HepG2 (cell line): Measurements from ENCODE around the gene DNAJB12.

Experiments
- KDM5B ChIP-seq: sonication (generic); formaldehyde crosslinking; IDR thresholded peaks from 2 replicates; pipeline ENCODE4 v1.4.0; 2020; ENCODE audit warnings: missing genetic modification reagents, mild to moderate bottlenecking, borderline replicate concordance
- KMT2B ChIP-seq: IDR thresholded peaks from 2 replicates; pipeline ENCODE4 v1.6.1; 2016; ENCODE audit warnings: missing genetic modification reagents, missing compliant biosample characterization
- LCORL ChIP-seq, 2 experiments: fragments of 450-650 bp in 1 of 2; sonication (generic) in 1 of 2; formaldehyde crosslinking in 1 of 2; IDR thresholded peaks; 2 replicates each; pipeline versions ENCODE4 v1.5.0 to v1.6.1; 2017 to 2020; ENCODE audit warnings: antibody characterized with exemption in 1 of 2, missing genetic modification reagents in 1 of 2
- REST ChIP-seq, 2 experiments: IDR thresholded peaks; 2 replicates each; pipeline ENCODE4 v1.6.1; 2011 to 2012; ENCODE audit warnings: low read length in 2 of 2, borderline replicate concordance in 1 of 2, low read depth in 1 of 2, mild to moderate bottlenecking in 1 of 2, moderate library complexity in 1 of 2
- SMAD3 ChIP-seq: sonication (generic); formaldehyde crosslinking; IDR thresholded peaks from 2 replicates; pipeline ENCODE4 v1.4.0; 2020; ENCODE audit warnings: missing genetic modification reagents
- SMARCE1 ChIP-seq: fragments of 450-650 bp; IDR thresholded peaks from 2 replicates; pipeline ENCODE4 v1.6.1; 2017; ENCODE audit warnings: borderline replicate concordance
- ZNF331 ChIP-seq: sonication (generic); formaldehyde crosslinking; IDR thresholded peaks from 2 replicates; pipeline ENCODE4 v1.4.0; 2020; ENCODE audit warnings: missing genetic modification reagents

- TF ChIP-seq ZNF331 = no peak
- TF ChIP-seq LCORL (IDR thresholded peaks at IDR 0.05) = no peak
- no peak for TF ChIP-seq LCORL (CRISPR knock-in tag; IDR thresholded peaks at IDR 0.05)
- no peak for TF ChIP-seq KMT2B (CRISPR knock-in tag)
- TF ChIP-seq KDM5B (CRISPR knock-in tag) = no peak
- TF ChIP-seq REST (IDR thresholded peaks at IDR 0.05; ENCODE audit: borderline replicate concordance in 1 of 2, low read depth in 1 of 2, low read length in 2 of 2) = no peak
- no peak for TF ChIP-seq SMAD3 (CRISPR knock-in tag)
- no peak for TF ChIP-seq SMARCE1
Measured at GRCh38 chr10:72310241-72310633, 44.5 kb downstream of the DNAJB12 start.
